IMR-90 (cell line): ENCODE measurements around the gene RNF111. TPM values are rescaled to one million over a fixed set of nuclear protein-coding genes. Genes with fewer than 3 reads are reported as not detected.

Experiments used
- ATAC-seq: fragments of 200-7000 bp; cut with Tn5 transposase; 2 replicates; pipeline ENCODE4 v1.9.1; 2020; ENCODE audit warnings: low read depth, mild to moderate bottlenecking, moderate library complexity
- BruUV-seq: library from RNA; stranded (reverse); fragments of 400-500 nt; replicated peaks from 2 replicates; lab custom pipeline; 2021; lab: Mats Ljungman, UMichigan
- CTCF ChIA-PET: fragments of 300-600 bp; formaldehyde crosslinking; extraction: SDS; loops from one replicate; lab custom pipeline; 2021; ENCODE audit warnings: antibody characterized with exemption; lab: Yijun Ruan, JAX
- POLR2A ChIA-PET: fragments of 300-600 bp; sonication (Branson Sonifier 250); formaldehyde crosslinking; loops from one replicate; lab custom pipeline; 2022; ENCODE audit warnings: antibody characterized with exemption; ENCODE audit not compliant: unreplicated experiment; lab: Charles Lee
- DNase-seq: peaks from one replicate; pipeline ENCODE4 v3.0.0; 2013
- H2AFZ ChIP-seq: replicated peaks from 2 replicates; pipeline ENCODE3; 2013; ENCODE audit warnings: low read length, mild to moderate bottlenecking; ENCODE audit not compliant: poor library complexity
- H2AK5ac ChIP-seq: 2 replicates; pipeline ENCODE4 v1.6.1; 2013; ENCODE audit warnings: low read depth, low read length, inconsistent platforms
- H2AK9ac ChIP-seq: replicated peaks from 2 replicates; pipeline ENCODE3; 2013; ENCODE audit warnings: mild to moderate bottlenecking, low read depth, low read length, moderate library complexity; ENCODE audit not compliant: poor library complexity
- H2BK120ac ChIP-seq: 2 replicates; pipeline ENCODE4 v1.6.1; 2013; ENCODE audit warnings: low read depth, low read length, inconsistent platforms
- H2BK15ac ChIP-seq: 3 replicates; pipeline ENCODE4 v1.6.1; 2013; ENCODE audit warnings: low read depth, low read length, inconsistent platforms
- H2BK20ac ChIP-seq: 2 replicates; pipeline ENCODE4 v1.6.1; 2013; ENCODE audit warnings: low read depth, mild to moderate bottlenecking, inconsistent platforms, low read length, moderate library complexity
- H2BK5ac ChIP-seq: 2 replicates; pipeline ENCODE4 v1.6.1; 2013; ENCODE audit warnings: mild to moderate bottlenecking, low read depth, low read length, inconsistent platforms; ENCODE audit not compliant: poor library complexity, severe bottlenecking
- H3K14ac ChIP-seq: replicated peaks from 2 replicates; pipeline ENCODE4 v1.6.1; 2013; ENCODE audit warnings: low read depth, low read length, inconsistent platforms
- H3K18ac ChIP-seq: 2 replicates; pipeline ENCODE4 v1.6.1; 2013; ENCODE audit warnings: low read depth, low read length, control low read depth
- H3K23ac ChIP-seq: 2 replicates; pipeline ENCODE4 v1.6.1; 2013; ENCODE audit warnings: low read depth, low read length, inconsistent platforms
- H3K27ac ChIP-seq: 2 replicates; pipeline ENCODE4 v1.5.1; 2013; ENCODE audit warnings: mild to moderate bottlenecking, control low read depth, low read length; ENCODE audit not compliant: insufficient read depth
- H3K27me3 ChIP-seq: 2 replicates; pipeline ENCODE4 v1.6.1; 2013; ENCODE audit warnings: low read length; ENCODE audit not compliant: control insufficient read depth, insufficient read depth
- H3K36me3 ChIP-seq: 2 replicates; pipeline ENCODE4 v1.6.1; 2013; ENCODE audit warnings: low read length, mixed read lengths; ENCODE audit not compliant: control insufficient read depth, insufficient read depth
- H3K4ac ChIP-seq: 2 replicates; pipeline ENCODE4 v1.6.1; 2013; ENCODE audit warnings: low read depth, low read length, inconsistent platforms
- H3K4me1 ChIP-seq: 2 replicates; pipeline ENCODE4 v1.6.1; 2013; ENCODE audit warnings: low read length, mixed read lengths; ENCODE audit not compliant: control insufficient read depth, insufficient read depth
- H3K4me2 ChIP-seq: 2 replicates; pipeline ENCODE4 v1.6.1; 2013; ENCODE audit warnings: low read depth, mild to moderate bottlenecking, control low read depth, low read length, moderate library complexity
- H3K4me3 ChIP-seq: 2 replicates; pipeline ENCODE4 v1.5.1; 2013; ENCODE audit warnings: low read depth, mild to moderate bottlenecking, control low read depth, low read length, moderate library complexity; ENCODE audit not compliant: insufficient read depth
- H3K56ac ChIP-seq: 2 replicates; pipeline ENCODE4 v1.6.1; 2013; ENCODE audit warnings: low read length, inconsistent platforms; ENCODE audit not compliant: insufficient read depth; ENCODE audit errors: extremely low read depth
- H3K79me1 ChIP-seq, 2 experiments: 2 replicates each; pipeline ENCODE4 v1.6.1; 2013; ENCODE audit warnings: low read length in 2 of 2, inconsistent platforms in 1 of 2, low read depth in 1 of 2
- H3K9ac ChIP-seq: 2 replicates; pipeline ENCODE4 v1.6.1; 2013; ENCODE audit warnings: low read depth, low read length, control low read depth
- H3K9me1 ChIP-seq: 2 replicates; pipeline ENCODE4 v1.6.1; 2013; ENCODE audit warnings: low read length, inconsistent platforms; ENCODE audit not compliant: insufficient read depth
- H3K9me3 ChIP-seq: 2 replicates; pipeline ENCODE4 v1.6.1; 2013; ENCODE audit warnings: low read length; ENCODE audit not compliant: control insufficient read depth, insufficient read depth
- H4K20me1 ChIP-seq: 2 replicates; pipeline ENCODE4 v1.6.1; 2013; ENCODE audit warnings: low read length, inconsistent platforms; ENCODE audit not compliant: insufficient read depth
- H4K5ac ChIP-seq: 2 replicates; pipeline ENCODE4 v1.6.1; 2013; ENCODE audit warnings: mild to moderate bottlenecking, low read depth, low read length, control low read depth
- H4K8ac ChIP-seq, 2 experiments: 2 replicates each; pipeline ENCODE4 v1.6.1; 2013; ENCODE audit warnings: low read depth in 2 of 2, low read length in 2 of 2, control low read depth in 1 of 2, inconsistent platforms in 1 of 2
- H4K91ac ChIP-seq: 2 replicates; pipeline ENCODE4 v1.6.1; 2013; ENCODE audit warnings: low read depth, low read length, inconsistent platforms; ENCODE audit not compliant: insufficient read depth
- BHLHE40 ChIP-seq: fragments of 150-350 bp; IDR thresholded peaks from 2 replicates; pipeline ENCODE4 v1.6.1; 2016; ENCODE audit warnings: mild to moderate bottlenecking, low read depth, low read length
- CEBPB ChIP-seq: IDR thresholded peaks from 2 replicates; pipeline ENCODE4 v1.6.1; 2012; ENCODE audit warnings: low read depth, low read length, improper control_type of control experiment
- CHD1 ChIP-seq: IDR thresholded peaks from 2 replicates; pipeline ENCODE4 v1.6.1; 2012; ENCODE audit warnings: low read depth, low read length, improper control_type of control experiment
- FOS ChIP-seq: fragments of 150-350 bp; IDR thresholded peaks from 2 replicates; pipeline ENCODE4 v1.6.1; 2016; ENCODE audit warnings: low read depth, low read length
- MAFK ChIP-seq: IDR thresholded peaks from 2 replicates; pipeline ENCODE4 v1.6.1; 2012; ENCODE audit warnings: low read depth, low read length, improper control_type of control experiment
- MAZ ChIP-seq: IDR thresholded peaks from 2 replicates; pipeline ENCODE4 v1.6.1; 2012; ENCODE audit warnings: low read depth, mild to moderate bottlenecking, low read length, improper control_type of control experiment, moderate library complexity, borderline replicate concordance
- MXI1 ChIP-seq: IDR thresholded peaks from 2 replicates; pipeline ENCODE4 v1.6.1; 2012; ENCODE audit warnings: low read depth, mild to moderate bottlenecking, low read length, moderate library complexity, borderline replicate concordance
- NFE2L2 ChIP-seq: fragments of 150-350 bp; IDR thresholded peaks from 2 replicates; pipeline ENCODE4 v1.6.1; 2016; ENCODE audit warnings: low read depth, mild to moderate bottlenecking, low read length
- POLR2A ChIP-seq: IDR thresholded peaks from 2 replicates; pipeline ENCODE4 v1.6.1; 2012; ENCODE audit warnings: mild to moderate bottlenecking, low read depth, low read length
- RAD21 ChIP-seq: IDR thresholded peaks from 2 replicates; pipeline ENCODE4 v1.6.1; 2012; ENCODE audit warnings: low read length, improper control_type of control experiment
- RCOR1 ChIP-seq: IDR thresholded peaks from 2 replicates; pipeline ENCODE4 v1.6.1; 2012; ENCODE audit warnings: mild to moderate bottlenecking, low read length, improper control_type of control experiment; ENCODE audit not compliant: insufficient replicate concordance
- RFX5 ChIP-seq: IDR thresholded peaks from 2 replicates; pipeline ENCODE4 v1.8.0; 2012; ENCODE audit warnings: low read depth, mild to moderate bottlenecking, low read length, moderate library complexity
- SMC3 ChIP-seq: fragments of 150-350 bp; IDR thresholded peaks from 2 replicates; pipeline ENCODE4 v1.6.1; 2016; ENCODE audit warnings: low read depth, mild to moderate bottlenecking, antibody characterized with exemption, low read length, moderate library complexity
- WGBS, 2 experiments: methylation state at CpG; one replicate each; pipeline versions ENCODE4 v1.1.5 to v1.1.7; 2013; ENCODE audit warnings: missing lambda C conversion rate in 2 of 2; ENCODE audit not compliant: insufficient read length in 1 of 2; ENCODE audit errors: extremely low coverage in 2 of 2; 5-methylcytosine and 5-hydroxymethylcytosine counted together
- dilution Hi-C: fragments of 300-500 bp; cut with HindIII; formaldehyde crosslinking; loops from one replicate; pipeline ENCODE4 v1.14.3; 2018; ENCODE audit warnings: low sequenced_read_pairs; ENCODE audit not compliant: unreplicated experiment
- in situ Hi-C: fragments of 300-500 bp; cut with MboI; formaldehyde crosslinking; loops from 3 replicates; pipeline ENCODE4 v1.14.3; 2019; ENCODE audit warnings: low sequenced_read_pairs, inconsistent platforms, mixed read lengths
- intact Hi-C: fragments of 100-400 bp; cut with micrococcal nuclease; formaldehyde crosslinking; loops from 2 replicates; pipeline ENCODE4 v1.10.0; 2022
- polyA plus RNA-seq, 3 experiments: library from polyadenylated mRNA; depleted of rRNA; stranded (reverse); fragments of >200 nt; gene quantifications; 2 replicates each; pipeline ENCODE4 v1.2.3, GENCODE V29; 2012; ENCODE audit warnings: low replicate concordance in 1 of 3
- total RNA-seq: library from RNA; depleted of rRNA; stranded (reverse); fragments of >200 nt; gene quantifications from 2 replicates; pipeline ENCODE4 v1.2.3, GENCODE V29; 2012
- TF ChIP-seq, protein P1 (sequence below): conservative IDR thresholded peaks from 2 replicates; pipeline ENCODE4 v1.5.1; 2012; ENCODE audit warnings: mild to moderate bottlenecking, low read depth, low read length, improper control_type of control experiment
- TF ChIP-seq, protein P2 (sequence below): fragments of 150-350 bp; IDR thresholded peaks from 2 replicates; pipeline ENCODE4 v1.6.1; 2017; ENCODE audit warnings: mild to moderate bottlenecking, antibody characterized with exemption, low read length, low read depth
- TF ChIP-seq, protein P3 (sequence below): fragments of 150-350 bp; IDR thresholded peaks from 2 replicates; pipeline ENCODE4 v1.6.1; 2016; ENCODE audit warnings: low read depth, mild to moderate bottlenecking, low read length, moderate library complexity, borderline replicate concordance

Gene RNF111
- total and polyA plus RNA-seq, 2 of the 4 experiments (the other 2 are of a cell fraction), result 13.5 to 20.1 TPM

DNA sequence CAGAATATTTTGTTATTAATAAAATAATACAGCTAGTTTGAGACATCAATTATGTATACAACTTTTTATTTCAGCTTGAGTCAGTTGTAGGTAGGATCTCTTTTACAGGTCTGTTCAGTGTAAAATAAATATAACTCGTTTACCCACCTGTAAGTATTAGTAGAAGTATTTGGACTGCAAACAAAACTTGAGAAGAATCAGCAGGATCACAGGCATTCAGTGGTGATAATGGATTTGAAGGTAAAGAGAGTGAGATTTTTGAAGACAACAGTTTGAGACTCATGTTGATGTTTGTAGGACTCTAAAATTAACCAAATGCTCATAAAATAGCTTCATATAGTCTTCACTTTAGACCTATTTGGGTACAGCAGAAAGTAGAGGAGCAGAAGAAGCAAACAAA lies 82.0 kb downstream of the RNF111 start:
- H3K4me2 ChIP-seq, result no peak overlapping the region
- H3K79me1 ChIP-seq, result peaks cover 4 to 6% of the 10 kb centered on the region in 2 experiments; a peak in 2 of 4 replicates
- H2AK9ac ChIP-seq, result no peak overlapping the region
- POLR2A ChIA-PET, result no interaction called here
- no peak for ATAC-seq
- H2AK5ac ChIP-seq, result no peak overlapping the region
- intact Hi-C loops, result no loop called here
- no peak overlapping the region for H4K5ac ChIP-seq
- no peak overlapping the region for H4K91ac ChIP-seq
- H3K23ac ChIP-seq, result no peak overlapping the region
- TF ChIP-seq, protein P1, sequence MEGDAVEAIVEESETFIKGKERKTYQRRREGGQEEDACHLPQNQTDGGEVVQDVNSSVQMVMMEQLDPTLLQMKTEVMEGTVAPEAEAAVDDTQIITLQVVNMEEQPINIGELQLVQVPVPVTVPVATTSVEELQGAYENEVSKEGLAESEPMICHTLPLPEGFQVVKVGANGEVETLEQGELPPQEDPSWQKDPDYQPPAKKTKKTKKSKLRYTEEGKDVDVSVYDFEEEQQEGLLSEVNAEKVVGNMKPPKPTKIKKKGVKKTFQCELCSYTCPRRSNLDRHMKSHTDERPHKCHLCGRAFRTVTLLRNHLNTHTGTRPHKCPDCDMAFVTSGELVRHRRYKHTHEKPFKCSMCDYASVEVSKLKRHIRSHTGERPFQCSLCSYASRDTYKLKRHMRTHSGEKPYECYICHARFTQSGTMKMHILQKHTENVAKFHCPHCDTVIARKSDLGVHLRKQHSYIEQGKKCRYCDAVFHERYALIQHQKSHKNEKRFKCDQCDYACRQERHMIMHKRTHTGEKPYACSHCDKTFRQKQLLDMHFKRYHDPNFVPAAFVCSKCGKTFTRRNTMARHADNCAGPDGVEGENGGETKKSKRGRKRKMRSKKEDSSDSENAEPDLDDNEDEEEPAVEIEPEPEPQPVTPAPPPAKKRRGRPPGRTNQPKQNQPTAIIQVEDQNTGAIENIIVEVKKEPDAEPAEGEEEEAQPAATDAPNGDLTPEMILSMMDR, result no peak
- TF ChIP-seq MAFK (no peak), SMC3 (no peak), RFX5 (no peak), NFE2L2 (no peak), FOS (no peak), CEBPB (no peak), RCOR1 (no peak), MXI1 (no peak), BHLHE40 (no peak), RAD21 (no peak), CHD1 (no peak), MAZ (no peak), POLR2A (no peak)
- TF ChIP-seq, protein P2, sequence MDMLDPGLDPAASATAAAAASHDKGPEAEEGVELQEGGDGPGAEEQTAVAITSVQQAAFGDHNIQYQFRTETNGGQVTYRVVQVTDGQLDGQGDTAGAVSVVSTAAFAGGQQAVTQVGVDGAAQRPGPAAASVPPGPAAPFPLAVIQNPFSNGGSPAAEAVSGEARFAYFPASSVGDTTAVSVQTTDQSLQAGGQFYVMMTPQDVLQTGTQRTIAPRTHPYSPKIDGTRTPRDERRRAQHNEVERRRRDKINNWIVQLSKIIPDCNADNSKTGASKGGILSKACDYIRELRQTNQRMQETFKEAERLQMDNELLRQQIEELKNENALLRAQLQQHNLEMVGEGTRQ, result no peak
- TF ChIP-seq, protein P3, sequence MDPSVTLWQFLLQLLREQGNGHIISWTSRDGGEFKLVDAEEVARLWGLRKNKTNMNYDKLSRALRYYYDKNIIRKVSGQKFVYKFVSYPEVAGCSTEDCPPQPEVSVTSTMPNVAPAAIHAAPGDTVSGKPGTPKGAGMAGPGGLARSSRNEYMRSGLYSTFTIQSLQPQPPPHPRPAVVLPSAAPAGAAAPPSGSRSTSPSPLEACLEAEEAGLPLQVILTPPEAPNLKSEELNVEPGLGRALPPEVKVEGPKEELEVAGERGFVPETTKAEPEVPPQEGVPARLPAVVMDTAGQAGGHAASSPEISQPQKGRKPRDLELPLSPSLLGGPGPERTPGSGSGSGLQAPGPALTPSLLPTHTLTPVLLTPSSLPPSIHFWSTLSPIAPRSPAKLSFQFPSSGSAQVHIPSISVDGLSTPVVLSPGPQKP, result no peak
- no peak for DNase-seq
- no peak overlapping the region for H2AFZ ChIP-seq
- H3K14ac ChIP-seq, result no peak overlapping the region
- no peak overlapping the region for H3K4me3 ChIP-seq
- no peak overlapping the region for H4K8ac ChIP-seq
- H2BK15ac ChIP-seq, result no peak overlapping the region
- in situ Hi-C loops, result no loop called here
- H2BK5ac ChIP-seq, result no peak overlapping the region
- no peaks in the 10 kb centered on the region for H3K27me3 ChIP-seq
- H3K56ac ChIP-seq, result no peak overlapping the region
- no peaks in the 10 kb centered on the region for H3K4me1 ChIP-seq
- dilution Hi-C loops, result no loop called here
- H2BK20ac ChIP-seq, result no peak overlapping the region
- H3K9me1 ChIP-seq, result peaks cover 4% of the 10 kb centered on the region; the same call in 1 of the 2 replicates
- BruUV-seq, result no TSS peak
- CTCF ChIA-PET, result interaction anchor here (1.4 kb wide), 1 partner anchor 11 kb away, joined by 3 read pairs; no protein-coding TSS in a partner anchor
- no peaks in the 10 kb centered on the region for H4K20me1 ChIP-seq
- H3K18ac ChIP-seq, result no peak overlapping the region
- no peak overlapping the region for H3K27ac ChIP-seq
- H2BK120ac ChIP-seq, result no peak overlapping the region
- H3K9me3 ChIP-seq, result peaks cover 4% of the 10 kb centered on the region; the same call in 1 of the 2 replicates
- H3K4ac ChIP-seq, result no peak overlapping the region
- no CpG with 5 or more reads among the region's 1 CpG for whole genome bisulfite sequencing, 2 experiments
- peaks cover 31% of the 10 kb centered on the region for H3K36me3 ChIP-seq
- no peak overlapping the region for H3K9ac ChIP-seq
